Measurements from ENCODE around the gene UBE2I.
"Not testable (repeated sequence)": the region's sequence is repeated elsewhere in the genome, so short reads cannot be mapped to it uniquely, and the experiment has no call there.

UBE2I gene

DNA sequence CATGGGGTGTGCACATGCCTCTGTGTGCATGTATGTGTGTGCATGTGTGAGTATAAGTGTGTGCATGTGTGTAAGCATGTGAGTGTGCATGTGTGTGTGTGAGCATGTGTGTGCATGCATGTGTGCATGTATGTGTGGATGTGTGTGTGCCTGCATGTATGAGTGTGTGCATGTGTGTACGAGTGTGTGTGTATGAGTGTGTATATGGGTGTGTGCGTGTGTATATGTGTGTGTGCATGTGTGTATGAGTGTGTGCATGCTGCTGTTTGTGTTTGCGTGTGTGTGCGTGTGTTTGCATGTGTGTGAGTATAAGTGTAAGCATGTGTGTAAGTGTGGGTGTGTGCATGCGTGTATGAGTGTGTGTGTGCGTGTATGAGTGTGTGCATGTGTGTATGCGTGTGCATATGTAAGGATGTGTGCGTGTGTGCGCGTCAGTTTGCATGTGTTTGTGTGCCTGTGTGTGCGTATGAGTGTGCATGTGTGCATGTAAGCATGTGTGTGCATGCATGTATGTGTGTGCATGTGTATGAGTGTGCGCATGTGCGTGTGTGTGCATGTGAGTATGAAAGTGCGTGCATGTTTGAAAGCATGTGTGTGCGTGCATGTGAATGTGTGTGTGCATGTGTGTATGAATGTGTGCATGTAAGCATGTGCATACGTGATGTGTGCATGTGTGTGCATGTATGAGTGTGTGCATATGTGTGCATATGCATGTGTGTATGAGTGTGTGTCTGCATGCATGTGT lies 44.9 kb upstream of the UBE2I start:
- TF ChIP-seq CTCF (IDR thresholded peaks at IDR 0.05) (no peak), ZFX (IDR thresholded peaks at IDR 0.05; ENCODE audit: borderline replicate concordance) (no peak)

DNA sequence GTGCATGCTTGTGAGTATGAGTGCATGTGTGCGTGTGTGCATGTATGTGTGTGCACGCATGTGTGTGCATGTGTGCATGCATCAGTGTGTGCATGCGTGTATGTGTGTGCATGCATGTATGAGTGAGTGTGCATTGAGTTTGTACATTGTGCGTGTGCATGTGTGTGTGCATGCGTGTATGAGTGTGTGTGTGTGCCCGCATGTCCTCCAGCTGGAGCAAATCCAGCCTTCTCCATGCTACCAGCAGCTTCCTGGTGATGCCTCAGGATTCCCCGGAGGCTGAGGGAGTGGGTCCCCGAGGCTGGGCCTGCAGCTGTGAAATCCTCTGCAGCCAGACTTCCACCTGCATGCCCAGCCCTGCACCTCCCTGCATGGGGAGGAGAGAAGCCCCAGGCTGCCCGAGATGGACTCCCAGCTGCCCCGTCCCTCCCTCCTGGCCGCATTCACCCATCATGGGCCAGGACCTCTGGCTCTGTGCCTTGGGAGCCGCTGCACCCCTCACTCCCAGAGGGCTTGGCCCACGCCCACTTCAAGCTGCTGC lies 44.3 kb upstream of the UBE2I start:
- no peak overlapping the region for H3K27ac ChIP-seq
- TF ChIP-seq ZFX (IDR thresholded peaks at IDR 0.05; ENCODE audit: borderline replicate concordance) (no peak), CTCF (IDR thresholded peaks at IDR 0.05) (no peak)

More for the DNA sequence above, 44.9 kb upstream of the UBE2I start:
- no peak overlapping the region for H3K27ac ChIP-seq

DNA sequence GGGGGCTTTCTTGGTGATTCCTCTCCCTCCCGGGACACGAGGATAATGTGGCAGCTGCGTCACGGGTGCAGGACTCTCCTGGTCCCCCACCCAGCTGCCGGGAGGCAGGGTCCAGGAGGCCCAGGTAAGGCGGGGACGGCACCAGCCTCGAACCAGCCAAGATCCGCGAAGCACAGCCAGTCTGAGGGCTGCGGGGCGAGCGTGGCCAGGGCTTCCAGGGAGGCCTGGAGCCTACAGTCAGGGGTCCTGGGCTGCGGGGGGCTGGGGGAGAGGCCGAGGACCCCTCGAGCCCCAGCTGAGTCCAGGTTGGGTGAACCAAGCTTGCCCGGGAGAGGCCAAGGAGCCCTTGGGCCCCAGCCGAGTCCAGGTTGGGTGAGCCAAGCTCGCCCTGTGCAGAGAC lies 43.6 kb upstream of the UBE2I start:
- H3K27ac ChIP-seq: no peak overlapping the region
- no peak for TF ChIP-seq ZFX (IDR thresholded peaks at IDR 0.05; ENCODE audit: borderline replicate concordance)
- no peak for TF ChIP-seq CTCF (IDR thresholded peaks at IDR 0.05)

DNA sequence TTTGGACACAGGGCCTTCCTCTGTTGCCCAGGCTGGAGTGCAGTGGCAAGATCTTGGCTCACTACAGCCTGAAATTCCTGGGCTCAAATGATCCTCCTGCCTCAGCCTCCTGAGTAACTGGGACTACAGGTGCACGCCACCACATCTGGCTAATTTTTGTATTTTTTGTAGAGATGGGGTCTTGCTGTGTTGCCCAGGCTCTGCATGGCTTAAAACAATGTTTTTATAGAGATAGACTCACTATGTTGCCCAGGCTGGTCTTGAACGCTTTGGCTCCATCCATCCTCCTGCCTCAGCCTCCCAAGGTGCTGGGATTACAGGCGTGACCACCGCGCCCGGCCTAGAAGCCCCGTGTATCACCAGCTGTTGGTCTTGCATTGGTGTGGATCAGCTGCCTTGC lies 40.0 kb upstream of the UBE2I start:
- not testable (repeated sequence) for H3K27ac ChIP-seq

- H3K27ac ChIP-seq: no peak overlapping the region
- no peak for TF ChIP-seq CTCF (IDR thresholded peaks at IDR 0.05)
- TF ChIP-seq ZFX (IDR thresholded peaks at IDR 0.05; ENCODE audit: borderline replicate concordance): no peak
Observed at GRCh38 chr16:1271380-1271723, 38.1 kb upstream of the UBE2I start.

DNA sequence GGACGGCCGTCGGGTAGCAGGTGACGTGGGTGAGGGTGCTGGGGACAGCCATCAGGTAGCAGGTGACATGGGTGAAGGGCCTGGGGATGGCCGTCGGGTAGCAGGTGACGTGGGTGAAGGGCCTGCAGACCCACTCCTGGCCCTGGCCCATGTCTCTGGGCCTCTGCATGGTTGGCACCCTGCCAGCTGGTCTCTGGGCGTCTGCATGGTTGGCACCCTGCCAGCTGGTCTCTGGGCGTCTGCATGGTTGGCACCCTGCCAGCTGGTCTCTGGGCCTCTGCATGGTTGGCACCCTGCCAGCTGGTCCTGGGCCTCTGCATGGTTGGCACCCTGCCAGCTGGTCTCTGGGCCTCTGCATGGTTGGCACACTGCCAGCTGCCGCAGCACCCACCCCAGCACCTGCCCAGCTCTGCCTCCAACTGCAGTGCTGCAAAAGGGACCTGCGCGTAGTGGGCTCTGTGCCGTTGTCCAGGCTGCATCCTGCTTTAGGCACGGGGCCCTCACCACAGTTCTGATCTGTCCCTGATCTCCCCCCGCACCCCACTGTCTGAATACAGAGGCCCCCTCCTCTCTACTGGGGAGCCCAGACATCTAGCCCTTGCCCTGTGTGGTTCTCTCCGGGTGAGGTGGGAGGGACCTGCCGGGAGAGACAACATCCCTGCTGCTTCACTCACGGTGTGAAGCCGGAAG lies 37.6 kb upstream of the UBE2I start:
- H3K27ac ChIP-seq: not testable (repeated sequence)

GRCh38 chr16:1272453-1273198 lies 36.8 kb upstream of the UBE2I start:
- TF ChIP-seq CTCF (IDR thresholded peaks at IDR 0.05) (no peak), ZFX (IDR thresholded peaks at IDR 0.05; ENCODE audit: borderline replicate concordance) (no peak)
- H3K27ac ChIP-seq: no peak overlapping the region

DNA sequence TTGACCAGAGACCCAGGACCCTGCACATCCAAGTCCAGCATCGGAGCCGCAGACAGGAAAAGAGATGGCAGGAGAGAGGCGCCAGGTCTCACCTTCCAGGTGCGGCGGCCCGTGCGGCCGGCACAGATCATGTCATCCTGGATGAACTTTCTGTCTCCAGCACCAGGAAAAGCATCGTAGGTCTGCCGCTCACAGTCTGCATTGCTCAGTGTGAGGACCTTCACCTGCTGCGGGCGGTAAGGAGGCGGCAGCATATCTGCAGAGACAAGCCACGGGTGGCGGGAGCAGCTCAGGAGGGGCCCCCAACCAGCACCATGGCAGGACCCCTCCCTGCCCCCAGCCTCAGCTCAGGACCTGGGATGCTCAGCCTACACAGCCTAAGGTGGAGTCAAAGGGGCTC lies 35.6 kb upstream of the UBE2I start:
- H3K27ac ChIP-seq: no peak overlapping the region
- no peak for TF ChIP-seq CTCF (IDR thresholded peaks at IDR 0.05)
- no peak for TF ChIP-seq ZFX (IDR thresholded peaks at IDR 0.05; ENCODE audit: borderline replicate concordance)
